ENCODE measurements around the gene GRID2IP.

DNA sequence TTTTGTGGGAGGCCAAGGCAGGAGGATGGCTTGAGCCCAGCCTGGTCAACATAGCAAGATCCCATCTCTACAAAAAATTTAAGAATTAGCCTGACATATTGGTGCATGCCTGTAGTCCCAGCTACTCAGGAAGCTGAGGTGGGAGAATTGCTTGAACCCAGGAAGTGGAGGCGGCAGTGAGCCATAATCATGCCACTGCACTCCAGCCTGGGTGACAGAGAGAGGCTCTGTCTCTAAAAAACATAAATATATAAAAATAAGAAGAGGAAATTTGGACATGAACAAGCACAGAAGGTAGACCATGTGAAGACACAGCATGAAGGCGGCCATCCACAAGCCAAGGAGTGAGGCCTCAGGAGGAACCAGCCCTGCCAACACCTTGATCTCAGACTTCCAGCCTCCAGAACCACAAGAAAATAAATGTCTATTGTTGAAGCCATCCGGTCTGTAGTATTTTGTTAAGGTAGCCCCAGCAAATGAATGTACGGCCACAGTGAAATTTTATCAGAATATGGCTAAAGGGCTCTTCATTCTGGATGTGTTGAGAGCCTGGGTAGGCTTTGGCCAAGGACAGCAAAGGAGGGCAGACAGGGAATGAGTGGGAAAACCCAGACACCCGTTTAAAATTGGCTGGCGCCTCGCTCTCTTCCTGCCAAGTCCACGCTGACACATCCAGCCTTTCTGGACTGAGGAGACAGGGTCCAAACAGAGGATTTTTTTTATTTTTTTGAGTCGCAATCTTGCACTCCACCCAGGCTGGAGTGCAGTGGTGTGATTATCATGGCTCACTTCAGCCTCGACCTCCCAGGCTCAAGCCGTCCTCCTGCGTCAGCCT lies 12.9 kb upstream of the GRID2IP start:
- TF ChIP-seq, protein P1, sequence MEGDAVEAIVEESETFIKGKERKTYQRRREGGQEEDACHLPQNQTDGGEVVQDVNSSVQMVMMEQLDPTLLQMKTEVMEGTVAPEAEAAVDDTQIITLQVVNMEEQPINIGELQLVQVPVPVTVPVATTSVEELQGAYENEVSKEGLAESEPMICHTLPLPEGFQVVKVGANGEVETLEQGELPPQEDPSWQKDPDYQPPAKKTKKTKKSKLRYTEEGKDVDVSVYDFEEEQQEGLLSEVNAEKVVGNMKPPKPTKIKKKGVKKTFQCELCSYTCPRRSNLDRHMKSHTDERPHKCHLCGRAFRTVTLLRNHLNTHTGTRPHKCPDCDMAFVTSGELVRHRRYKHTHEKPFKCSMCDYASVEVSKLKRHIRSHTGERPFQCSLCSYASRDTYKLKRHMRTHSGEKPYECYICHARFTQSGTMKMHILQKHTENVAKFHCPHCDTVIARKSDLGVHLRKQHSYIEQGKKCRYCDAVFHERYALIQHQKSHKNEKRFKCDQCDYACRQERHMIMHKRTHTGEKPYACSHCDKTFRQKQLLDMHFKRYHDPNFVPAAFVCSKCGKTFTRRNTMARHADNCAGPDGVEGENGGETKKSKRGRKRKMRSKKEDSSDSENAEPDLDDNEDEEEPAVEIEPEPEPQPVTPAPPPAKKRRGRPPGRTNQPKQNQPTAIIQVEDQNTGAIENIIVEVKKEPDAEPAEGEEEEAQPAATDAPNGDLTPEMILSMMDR (IDR thresholded peaks at IDR 0.05) = no peak
- no peak for TF ChIP-seq ZNF263 (CRISPR knock-in tag; IDR thresholded peaks at IDR 0.05; ENCODE audit: low read depth)
- no peak for TF ChIP-seq NR2C2 (CRISPR knock-in tag; IDR thresholded peaks at IDR 0.05)

All from WTC11 (cell line).